HS-27A (cell line): Measurements from ENCODE around the gene SLC10A6.

Experiments used
- DNase-seq: peaks from one replicate; pipeline ENCODE4 v3.0.0-alpha.2; 2012; ENCODE audit warnings: low read depth, missing footprints

SLC10A6 gene

DNA sequence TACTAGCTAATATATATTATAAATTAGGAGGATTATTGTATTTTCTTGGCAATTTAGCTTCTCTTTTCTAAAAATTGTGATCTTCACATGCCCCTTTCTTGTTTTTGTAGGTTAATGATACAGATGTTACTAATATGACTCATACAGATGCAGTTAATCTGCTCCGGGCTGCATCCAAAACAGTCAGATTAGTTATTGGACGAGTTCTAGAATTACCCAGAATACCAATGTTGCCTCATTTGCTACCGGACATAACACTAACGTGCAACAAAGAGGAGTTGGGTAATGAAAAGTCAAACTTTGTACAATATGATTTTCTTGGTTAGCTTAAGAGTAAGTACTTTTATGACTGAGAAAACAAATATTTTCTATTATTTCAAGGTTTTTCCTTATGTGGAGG lies 74.1 kb downstream of the SLC10A6 start:
- DNase-seq: no peak
